Tibial nerve (tissue), 4 donors: Measurements from ENCODE around the gene NKX2-1. TPM values are rescaled to one million over a fixed set of nuclear protein-coding genes. Genes with fewer than 3 reads are reported as not detected.

Experiments used
- DNase-seq, 2 donors: peaks; one replicate each; pipeline ENCODE4 v3.0.0-alpha.2; 2019; ENCODE audit warnings: low spot score in 2 of 2
- H3K27ac ChIP-seq, 4 donors: fragments of 200-600 bp; sonication (generic) in 3 of 4; one replicate each; pipeline ENCODE4 v1.5.1; 2017 to 2019; ENCODE audit warnings: mild to moderate bottlenecking in 1 of 4
- H3K27me3 ChIP-seq, 2 donors: fragments of 200-600 bp; sonication (generic) in 1 of 2; one replicate each; pipeline versions ENCODE4 v1.5.1 to v1.6.0; 2017 to 2019
- H3K36me3 ChIP-seq, 3 donors: fragments of 200-600 bp; sonication (generic); one replicate each; pipeline ENCODE4 v1.5.1; 2018 to 2019
- H3K4me1 ChIP-seq, 4 donors: fragments of 200-600 bp; sonication (generic) in 3 of 4; one replicate each; pipeline ENCODE4 v1.5.1; 2017 to 2019
- H3K4me3 ChIP-seq, 4 donors: fragments of 200-600 bp; sonication (generic) in 3 of 4; one replicate each; pipeline ENCODE4 v1.5.1; 2017 to 2019; ENCODE audit warnings: mild to moderate bottlenecking in 1 of 4, moderate library complexity in 1 of 4
- H3K9me3 ChIP-seq, 4 donors: fragments of 200-600 bp; sonication (generic) in 3 of 4; one replicate each; pipeline ENCODE4 v1.5.1; 2017 to 2019
- EP300 ChIP-seq, 2 donors: sonication (generic); formaldehyde crosslinking; IDR thresholded peaks; one replicate each; pipeline ENCODE4 v1.6.1; 2017; ENCODE audit warnings: antibody characterized with exemption in 2 of 2, mild to moderate bottlenecking in 1 of 2
- POLR2A ChIP-seq, 2 donors: fragments of 450-650 bp; IDR thresholded peaks; one replicate each; pipeline ENCODE4 v1.6.1; 2017; ENCODE audit warnings: antibody characterized with exemption in 2 of 2, mild to moderate bottlenecking in 2 of 2, moderate library complexity in 2 of 2
- WGBS, 2 donors: methylation state at CpG; one replicate each; pipeline ENCODE4 v1.1.5; 2018; 5-methylcytosine and 5-hydroxymethylcytosine counted together
- total RNA-seq, 4 donors: library from RNA; depleted of rRNA; stranded (reverse); fragments of >200 nt; gene quantifications; one replicate each; pipeline ENCODE4 v1.1.0, GENCODE V29; 2016
- TF ChIP-seq, protein P1 (sequence below), 5 experiments: fragments of 200-600 bp in 3 of 5; fragments of 450-650 bp in 2 of 5; sonication (generic) in 3 of 5; IDR thresholded peaks; one replicate each; pipeline ENCODE4 v1.5.1; 2016 to 2019; ENCODE audit warnings: antibody characterized with exemption in 5 of 5, mild to moderate bottlenecking in 3 of 5, moderate library complexity in 2 of 5

The NKX2-1 gene
- total RNA-seq, 4 donors from 2014 or later = not detected

DNA sequence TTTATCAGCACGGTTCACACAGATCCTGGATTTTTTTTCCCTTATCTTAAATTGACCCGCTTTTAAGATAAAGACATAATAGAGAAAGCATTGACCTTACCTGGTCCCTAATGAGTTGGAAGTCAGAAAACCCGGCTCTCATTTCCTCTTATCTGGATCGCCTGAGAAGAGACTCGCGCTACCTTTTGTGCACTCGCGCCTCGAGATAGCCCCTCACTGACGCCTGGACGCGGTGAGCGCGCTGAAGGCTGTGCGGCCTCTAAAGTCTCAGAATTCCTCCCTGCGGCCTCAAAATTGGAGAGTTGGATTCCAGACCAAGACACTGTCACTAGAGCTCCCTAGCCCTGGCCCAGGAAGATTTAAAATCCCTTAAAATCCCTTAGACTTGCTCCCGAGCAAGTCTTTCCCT is 7.0 kb downstream of the NKX2-1 start:
- no peak overlapping the region for H3K27ac ChIP-seq
- TF ChIP-seq POLR2A (IDR thresholded peaks at IDR 0.05) = no peak
- TF ChIP-seq EP300 (IDR thresholded peaks at IDR 0.05) = no peak
- TF ChIP-seq, protein P1, sequence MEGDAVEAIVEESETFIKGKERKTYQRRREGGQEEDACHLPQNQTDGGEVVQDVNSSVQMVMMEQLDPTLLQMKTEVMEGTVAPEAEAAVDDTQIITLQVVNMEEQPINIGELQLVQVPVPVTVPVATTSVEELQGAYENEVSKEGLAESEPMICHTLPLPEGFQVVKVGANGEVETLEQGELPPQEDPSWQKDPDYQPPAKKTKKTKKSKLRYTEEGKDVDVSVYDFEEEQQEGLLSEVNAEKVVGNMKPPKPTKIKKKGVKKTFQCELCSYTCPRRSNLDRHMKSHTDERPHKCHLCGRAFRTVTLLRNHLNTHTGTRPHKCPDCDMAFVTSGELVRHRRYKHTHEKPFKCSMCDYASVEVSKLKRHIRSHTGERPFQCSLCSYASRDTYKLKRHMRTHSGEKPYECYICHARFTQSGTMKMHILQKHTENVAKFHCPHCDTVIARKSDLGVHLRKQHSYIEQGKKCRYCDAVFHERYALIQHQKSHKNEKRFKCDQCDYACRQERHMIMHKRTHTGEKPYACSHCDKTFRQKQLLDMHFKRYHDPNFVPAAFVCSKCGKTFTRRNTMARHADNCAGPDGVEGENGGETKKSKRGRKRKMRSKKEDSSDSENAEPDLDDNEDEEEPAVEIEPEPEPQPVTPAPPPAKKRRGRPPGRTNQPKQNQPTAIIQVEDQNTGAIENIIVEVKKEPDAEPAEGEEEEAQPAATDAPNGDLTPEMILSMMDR (IDR thresholded peaks at IDR 0.05) = no peak
- DNase-seq = no peak
- WGBS, 2 donors = 4% methylated on average over 17 of the region's 17 CpGs
- no peak overlapping the region for H3K4me3 ChIP-seq
- no peaks in the 10 kb centered on the region for H3K36me3 ChIP-seq
- no peaks in the 10 kb centered on the region for H3K9me3 ChIP-seq
- peaks cover 0 to 36% (median 3%) of the 10 kb centered on the region in 4 donors for H3K4me1 ChIP-seq
- peaks cover 0 to 97% of the 10 kb centered on the region in 2 donors for H3K27me3 ChIP-seq

DNA sequence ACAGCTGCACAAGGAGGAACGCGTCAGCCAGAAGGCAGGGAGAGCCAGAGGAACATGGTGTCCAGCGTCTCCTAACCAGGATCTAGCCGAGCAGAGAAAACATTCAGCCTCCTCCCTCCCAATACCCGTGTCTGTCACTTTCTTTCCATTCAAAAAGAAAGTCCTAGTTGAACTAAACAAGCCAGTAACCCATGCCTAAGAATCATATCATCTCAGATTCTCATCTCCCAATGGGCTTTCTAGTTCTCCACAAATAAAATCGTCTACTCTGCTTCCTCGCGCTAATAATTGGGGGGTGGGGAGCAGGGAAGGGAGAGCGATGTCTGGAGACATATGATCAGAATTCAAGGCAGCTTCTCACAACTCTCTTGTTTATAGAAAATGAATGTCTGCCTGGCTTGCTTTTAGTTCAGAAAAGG is 7.4 kb downstream of the NKX2-1 start:
- H3K27ac ChIP-seq = no peak overlapping the region
- no peak for DNase-seq
- no peaks in the 10 kb centered on the region for H3K9me3 ChIP-seq
- H3K4me3 ChIP-seq = no peak overlapping the region
- no peaks in the 10 kb centered on the region for H3K36me3 ChIP-seq
- peaks cover 0 to 97% of the 10 kb centered on the region in 2 donors for H3K27me3 ChIP-seq
- WGBS, 2 donors = 3 to 5% methylated on average over 9 of the region's 9 CpGs
- H3K4me1 ChIP-seq = peaks cover 0 to 35% (median under 1%) of the 10 kb centered on the region in 4 donors
- TF ChIP-seq EP300 (IDR thresholded peaks at IDR 0.05) (no peak), POLR2A (IDR thresholded peaks at IDR 0.05) (no peak)
- TF ChIP-seq, protein P1 (IDR thresholded peaks at IDR 0.05) = no peak

DNA sequence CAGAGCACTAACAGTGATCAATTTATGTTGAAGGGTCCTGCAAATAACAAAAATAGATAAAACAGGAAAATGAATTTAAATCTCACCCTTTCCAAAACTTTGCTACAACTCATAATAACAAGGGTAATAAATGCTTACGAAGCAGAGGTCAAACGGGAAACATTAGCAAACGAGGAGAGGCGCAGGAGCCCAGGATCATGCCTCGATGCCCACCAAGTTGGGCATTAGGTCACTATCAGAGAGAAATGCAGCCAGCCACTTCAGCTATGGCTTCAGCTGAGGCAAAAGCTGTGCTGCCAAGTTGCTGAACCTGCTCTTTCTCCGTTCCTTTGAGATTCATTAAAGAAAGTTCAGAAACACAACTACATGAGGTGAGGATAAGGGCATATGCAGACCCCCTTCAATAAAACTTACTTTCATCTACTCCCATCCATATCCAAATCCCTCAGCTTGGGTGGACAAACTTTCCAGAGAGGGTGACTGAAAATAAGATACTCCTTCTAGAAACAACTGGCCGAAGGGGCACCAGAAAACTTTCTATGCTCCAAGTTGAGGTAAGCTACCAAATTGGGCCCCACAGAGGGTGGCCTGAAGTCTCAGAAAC is 7.9 kb downstream of the NKX2-1 start:
- no peaks in the 10 kb centered on the region for H3K36me3 ChIP-seq
- peaks cover 0 to 99% of the 10 kb centered on the region in 2 donors for H3K27me3 ChIP-seq
- peaks cover 0 to 29% (median 0%) of the 10 kb centered on the region in 4 donors for H3K4me1 ChIP-seq
- no peaks in the 10 kb centered on the region for H3K9me3 ChIP-seq
- no peak for TF ChIP-seq EP300 (IDR thresholded peaks at IDR 0.05)
- TF ChIP-seq POLR2A (IDR thresholded peaks at IDR 0.05) = no peak
- TF ChIP-seq, protein P1 (IDR thresholded peaks at IDR 0.05) = no peak
- no peak for DNase-seq
- no peak overlapping the region for H3K4me3 ChIP-seq
- H3K27ac ChIP-seq = no peak overlapping the region
- WGBS, 2 donors = 6 to 10% methylated on average over 7 of the region's 7 CpGs

DNA sequence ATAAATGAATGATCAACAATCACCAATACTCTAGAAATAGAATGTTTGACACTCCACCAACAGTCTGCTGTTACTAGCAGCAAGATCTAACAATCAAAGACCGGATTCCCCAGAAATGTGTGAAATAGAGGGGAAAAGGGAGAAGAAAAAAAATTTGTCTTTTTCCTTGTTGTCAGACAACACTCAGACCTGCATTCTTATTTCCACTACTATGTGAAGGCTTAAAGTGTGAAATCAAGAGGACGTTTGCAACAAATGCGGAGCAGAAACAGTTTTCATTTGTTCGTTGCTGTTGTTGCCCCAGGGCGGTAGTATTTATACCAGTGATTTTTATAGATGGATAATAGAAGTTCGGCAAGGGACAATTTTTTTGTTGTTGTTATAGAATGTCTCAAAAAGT is 9.2 kb downstream of the NKX2-1 start:
- DNase-seq = no peak
- no peak for TF ChIP-seq EP300 (IDR thresholded peaks at IDR 0.05)
- TF ChIP-seq, protein P1 (IDR thresholded peaks at IDR 0.05) = no peak
- no peak for TF ChIP-seq POLR2A (IDR thresholded peaks at IDR 0.05)
- H3K4me1 ChIP-seq = peaks cover 0 to 33% (median 0%) of the 10 kb centered on the region in 4 donors
- no peaks in the 10 kb centered on the region for H3K9me3 ChIP-seq
- WGBS, 2 donors = 10 to 19% methylated on average over 6 of the region's 6 CpGs
- H3K27me3 ChIP-seq = peaks cover 0 to 99% of the 10 kb centered on the region in 2 donors
- no peak overlapping the region for H3K27ac ChIP-seq
- no peaks in the 10 kb centered on the region for H3K36me3 ChIP-seq
- no peak overlapping the region for H3K4me3 ChIP-seq

DNA sequence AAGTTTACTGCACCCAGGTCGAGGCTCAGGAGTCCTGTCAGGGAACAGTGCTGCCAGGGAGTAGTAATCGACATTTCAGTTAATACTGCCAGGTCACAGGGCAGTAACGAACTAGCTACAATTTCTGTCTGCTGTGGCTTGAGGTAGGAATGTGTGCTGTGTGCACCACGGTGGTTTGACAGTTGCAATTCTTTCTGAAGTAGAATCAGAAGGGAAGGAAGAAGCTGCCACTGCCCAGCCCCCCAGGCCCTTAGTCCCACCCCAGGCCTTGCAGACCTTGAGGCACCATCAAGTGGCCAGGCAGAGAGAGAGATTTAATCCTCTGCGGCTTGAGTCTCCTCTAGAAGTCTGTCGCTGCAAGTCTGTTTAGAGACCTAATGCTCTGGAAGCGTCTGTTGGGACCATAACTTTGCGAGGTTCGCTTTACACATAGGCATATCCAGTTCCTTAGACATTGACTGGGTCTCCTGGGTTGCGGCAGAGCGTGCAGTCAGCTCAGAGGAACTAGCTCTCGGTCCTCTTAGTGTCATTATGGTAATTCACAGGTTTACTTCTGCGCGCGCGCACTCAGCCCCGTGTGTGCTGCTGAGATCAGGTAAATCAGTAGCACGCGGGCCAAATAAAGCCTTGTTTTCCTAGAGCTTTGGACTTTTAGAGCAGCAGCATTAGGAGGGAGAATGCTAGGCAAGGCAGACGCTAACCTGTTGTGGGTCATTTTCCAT is 9.8 kb downstream of the NKX2-1 start:
- 4 to 8% methylated on average over 18 to 20 of the region's 20 CpGs for WGBS, 2 donors
- no peak overlapping the region for H3K27ac ChIP-seq
- H3K9me3 ChIP-seq = no peaks in the 10 kb centered on the region
- H3K4me1 ChIP-seq = peaks cover 0 to 39% (median 0%) of the 10 kb centered on the region in 4 donors
- H3K36me3 ChIP-seq = no peaks in the 10 kb centered on the region
- TF ChIP-seq, protein P1 (IDR thresholded peaks at IDR 0.05) = no peak
- TF ChIP-seq EP300 (IDR thresholded peaks at IDR 0.05) (no peak), POLR2A (IDR thresholded peaks at IDR 0.05) (no peak)
- DNase-seq = no peak
- H3K4me3 ChIP-seq = no peak overlapping the region
- peaks cover 0 to 99% of the 10 kb centered on the region in 2 donors for H3K27me3 ChIP-seq
